Activated CD4-positive, alpha-beta T cell treated with anti-CD3 and anti-CD28 coated beads, Interleukin-2, amount 50 U/mL, for 24 hours (primary cell): ENCODE data around the gene SPACA9.
A peak's percentile ranks its signal among the peaks of the same experiment; 100 is the strongest.

Source experiments
- DNase-seq, 2 donors: peaks; one replicate each; pipeline ENCODE4 v3.0.0-alpha.2; 2020; ENCODE audit warnings: low read depth in 1 of 2, low spot score in 1 of 2

The SPACA9 gene

GRCh38 chr9:132862533-132862932 is 16.2 kb upstream of the SPACA9 start:
- no peak for DNase-seq

GRCh38 chr9:132863096-132863495 is 15.6 kb upstream of the SPACA9 start:
- no peak for DNase-seq

DNA sequence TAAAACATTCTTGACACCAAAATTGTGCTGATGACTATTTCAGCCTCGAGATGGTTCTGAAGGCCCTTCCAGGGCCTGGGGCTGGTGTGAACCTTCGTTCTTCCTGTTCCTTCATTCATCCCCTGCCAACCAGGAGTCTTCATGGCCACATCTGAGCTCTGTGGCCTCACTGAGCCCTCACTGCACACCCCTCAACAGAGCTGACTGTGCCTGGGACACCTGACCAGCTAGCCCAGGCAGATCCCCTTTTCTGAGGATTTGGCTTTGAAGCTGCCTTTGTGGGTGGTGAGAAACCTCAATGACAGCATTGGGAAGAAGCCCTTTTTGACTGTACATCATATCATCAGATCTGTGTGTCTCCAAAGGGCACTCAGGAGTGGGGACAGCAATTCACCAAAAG is 14.4 kb upstream of the SPACA9 start:
- no peak for DNase-seq

DNA sequence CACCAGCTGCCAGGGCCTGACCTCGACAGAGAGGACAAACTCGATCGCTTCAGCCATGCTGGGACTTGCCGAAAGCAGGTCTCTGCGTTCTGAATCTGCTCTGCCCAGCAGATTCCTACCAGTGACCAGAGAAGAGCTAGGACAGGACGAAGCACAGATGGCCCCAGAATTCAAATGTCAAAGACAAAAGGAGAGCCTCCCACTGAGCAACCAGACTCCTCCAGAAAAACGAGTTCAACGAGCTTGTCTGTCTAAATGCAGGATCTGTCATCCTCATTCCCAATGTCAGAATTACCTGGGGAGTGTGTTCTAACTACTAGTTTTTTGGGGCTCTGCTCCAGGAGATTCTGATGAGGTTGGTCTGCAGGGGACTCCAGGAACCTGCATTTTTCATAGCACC is 14.0 kb upstream of the SPACA9 start:
- DNase-seq = no peak

DNA sequence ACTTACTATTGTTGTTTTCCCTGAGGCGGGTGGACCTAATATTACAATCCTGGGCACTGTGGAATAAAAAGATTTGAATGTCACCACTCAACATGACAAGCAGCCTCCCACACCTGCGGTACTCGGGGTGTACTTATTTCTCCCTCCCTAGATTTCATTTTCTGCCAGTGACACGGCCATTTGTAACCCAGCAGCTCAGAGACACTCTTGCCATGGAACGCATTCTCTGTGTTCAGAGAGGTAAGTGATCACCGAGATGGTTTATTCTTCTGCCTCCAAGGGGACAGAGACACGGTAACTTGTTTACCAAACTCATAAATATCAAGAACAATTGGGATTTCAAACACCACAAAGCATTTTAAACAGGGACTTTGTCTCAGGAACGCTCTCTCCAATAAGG is 11.8 kb upstream of the SPACA9 start:
- no peak for DNase-seq

DNA sequence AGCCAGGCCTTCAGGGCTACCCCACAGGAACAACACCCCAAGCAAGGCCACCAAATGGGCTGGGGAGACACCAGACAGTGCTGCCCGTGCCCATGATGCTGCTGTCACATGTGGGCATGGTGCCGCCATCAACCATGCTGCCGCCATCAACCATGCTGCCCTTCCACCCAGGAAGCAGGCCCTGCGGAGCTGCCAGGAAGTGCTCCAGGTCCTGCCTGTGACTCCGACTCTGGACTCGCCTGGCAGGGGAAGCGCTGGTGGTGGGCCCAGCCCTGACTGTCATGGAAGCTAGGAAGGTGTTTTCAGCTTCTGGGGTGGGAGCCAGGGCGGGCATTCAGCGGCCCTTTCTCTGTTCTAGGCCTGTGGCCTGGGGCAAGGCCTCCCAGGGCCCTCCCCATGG is 9.4 kb upstream of the SPACA9 start:
- no peak for DNase-seq

DNA sequence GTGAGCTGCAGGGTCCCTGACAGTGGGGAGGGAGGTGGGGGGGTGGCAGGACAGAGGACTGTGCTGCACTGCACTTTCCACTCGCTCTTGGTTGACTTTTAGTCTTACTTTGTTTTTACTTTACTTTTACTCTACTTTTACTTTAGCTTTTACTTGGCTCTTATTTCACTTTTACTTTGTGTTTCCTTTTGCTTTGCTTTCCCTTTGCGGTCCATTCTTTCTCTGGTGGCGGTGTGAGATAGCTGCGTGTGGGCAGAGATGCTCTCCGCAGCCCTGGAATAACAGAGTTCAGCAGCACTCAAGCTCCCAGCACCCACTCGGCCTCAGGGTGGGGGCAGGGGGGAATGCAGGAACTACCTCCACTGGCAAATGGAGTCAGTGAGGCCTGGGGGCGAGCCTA is 5.3 kb upstream of the SPACA9 start:
- DNase-seq = no peak

DNA sequence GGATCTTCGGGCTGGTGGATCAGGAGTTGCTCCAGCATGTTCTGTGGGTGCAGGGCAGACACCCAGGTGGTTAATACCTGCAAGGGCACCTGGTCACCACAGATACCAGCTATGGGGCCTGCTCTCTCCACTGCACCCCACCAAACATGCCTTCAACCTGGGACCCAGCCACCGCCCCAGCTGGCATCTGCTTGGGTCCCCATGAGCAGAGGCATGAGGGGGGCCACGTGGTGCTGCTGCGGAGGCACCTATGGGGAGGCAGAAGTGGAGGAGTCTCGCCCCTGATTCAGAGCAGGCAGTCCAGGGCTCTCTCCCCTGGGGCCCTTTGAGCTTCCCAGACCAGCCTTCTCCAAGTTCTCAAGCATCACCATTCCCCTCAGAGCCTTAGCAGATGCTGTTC is 3.5 kb upstream of the SPACA9 start:
- no peak for DNase-seq

DNA sequence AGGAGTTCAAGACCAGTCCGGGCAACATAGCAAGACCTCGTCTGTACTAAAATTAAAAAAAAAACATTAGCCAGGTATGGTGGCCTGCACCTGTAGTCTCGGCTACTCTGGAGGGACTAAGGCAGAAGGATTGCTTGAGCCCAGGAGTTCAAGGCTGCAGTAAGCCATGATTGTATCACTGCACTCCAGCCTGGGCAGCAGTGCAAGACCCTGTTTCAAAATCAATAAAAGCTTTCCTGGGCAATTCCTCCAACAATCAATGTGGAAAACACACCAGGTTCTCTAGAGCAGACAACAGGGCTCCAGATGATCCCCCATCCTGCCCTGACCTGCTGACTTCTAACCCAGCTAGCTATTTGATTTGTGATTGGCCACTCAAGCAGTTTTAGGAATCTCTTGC is 1.8 kb upstream of the SPACA9 start:
- no peak for DNase-seq

GRCh38 chr9:132877458-132877823 is 1.3 kb upstream of the SPACA9 start:
- no peak for DNase-seq

GRCh38 chr9:132877824-132878694 is 639 bp upstream of the SPACA9 start, which contains the start of gene AK8:
TSS of gene AK8 (minus strand) at chr9:132878284. CDS start at chr9:132878255, 29 bp downstream.
- DNase-seq = peak; percentile 60 to 69

GRCh38 chr9:132879457-132880323 is 992 bp downstream of the SPACA9 start:
- no peak for DNase-seq

DNA sequence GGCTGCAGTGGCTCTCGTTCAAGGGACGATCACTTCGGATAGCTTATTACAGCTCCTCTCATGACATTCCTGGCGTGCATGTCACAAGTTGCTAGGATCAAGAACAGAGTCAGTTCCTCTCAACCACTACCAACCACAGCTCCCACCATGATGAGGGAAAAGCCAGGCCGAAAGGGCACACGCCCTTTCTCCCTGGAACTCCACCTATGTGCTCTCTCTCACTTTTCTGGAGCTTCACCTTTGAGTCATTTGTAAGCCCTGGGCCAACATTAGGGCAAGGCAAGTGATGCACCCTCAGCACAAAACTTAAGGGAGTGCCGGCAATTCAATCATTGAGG is 1.6 kb downstream of the SPACA9 start:
- no peak for DNase-seq

- no peak for DNase-seq
These were observed 3.1 kb downstream of the SPACA9 start for GRCh38 chr9:132881826-132882225.

- DNase-seq = no peak
These were observed 3.9 kb downstream of the SPACA9 start for GRCh38 chr9:132882616-132883015.

- no peak for DNase-seq
These were observed 4.9 kb downstream of the SPACA9 start for GRCh38 chr9:132883349-132884294.

DNA sequence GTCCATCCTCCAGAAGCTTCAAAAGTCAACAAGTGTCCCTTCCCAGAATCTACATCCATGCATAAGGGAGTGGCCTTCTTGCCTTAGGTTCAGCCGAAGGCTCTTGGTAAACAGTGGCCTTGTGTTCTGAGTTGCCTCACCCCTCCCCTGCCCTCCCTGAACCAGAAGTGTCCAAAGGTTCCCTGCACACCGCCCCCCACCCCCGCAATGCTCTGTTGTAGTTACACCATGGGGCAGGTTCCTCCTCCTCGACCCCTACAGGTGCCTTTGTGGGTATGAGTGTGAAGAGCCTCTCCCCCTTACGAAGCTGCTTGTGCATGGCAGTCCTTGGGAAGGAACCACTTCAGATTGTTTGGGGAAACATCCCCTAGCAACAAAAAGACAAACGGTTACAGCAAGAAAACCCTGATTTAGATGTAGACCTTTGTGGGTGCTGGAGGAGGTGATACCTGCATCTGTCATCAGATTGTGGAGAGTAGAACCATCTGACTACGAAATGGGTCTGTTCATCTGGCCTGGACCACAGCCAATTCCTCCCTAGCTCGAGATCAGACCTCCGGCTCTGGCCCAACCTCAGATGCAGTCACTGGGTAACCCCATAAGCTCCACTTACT is 7.1 kb downstream of the SPACA9 start:
- no peak for DNase-seq

GRCh38 chr9:132886334-132886725 is 7.6 kb downstream of the SPACA9 start:
- no peak for DNase-seq

DNA sequence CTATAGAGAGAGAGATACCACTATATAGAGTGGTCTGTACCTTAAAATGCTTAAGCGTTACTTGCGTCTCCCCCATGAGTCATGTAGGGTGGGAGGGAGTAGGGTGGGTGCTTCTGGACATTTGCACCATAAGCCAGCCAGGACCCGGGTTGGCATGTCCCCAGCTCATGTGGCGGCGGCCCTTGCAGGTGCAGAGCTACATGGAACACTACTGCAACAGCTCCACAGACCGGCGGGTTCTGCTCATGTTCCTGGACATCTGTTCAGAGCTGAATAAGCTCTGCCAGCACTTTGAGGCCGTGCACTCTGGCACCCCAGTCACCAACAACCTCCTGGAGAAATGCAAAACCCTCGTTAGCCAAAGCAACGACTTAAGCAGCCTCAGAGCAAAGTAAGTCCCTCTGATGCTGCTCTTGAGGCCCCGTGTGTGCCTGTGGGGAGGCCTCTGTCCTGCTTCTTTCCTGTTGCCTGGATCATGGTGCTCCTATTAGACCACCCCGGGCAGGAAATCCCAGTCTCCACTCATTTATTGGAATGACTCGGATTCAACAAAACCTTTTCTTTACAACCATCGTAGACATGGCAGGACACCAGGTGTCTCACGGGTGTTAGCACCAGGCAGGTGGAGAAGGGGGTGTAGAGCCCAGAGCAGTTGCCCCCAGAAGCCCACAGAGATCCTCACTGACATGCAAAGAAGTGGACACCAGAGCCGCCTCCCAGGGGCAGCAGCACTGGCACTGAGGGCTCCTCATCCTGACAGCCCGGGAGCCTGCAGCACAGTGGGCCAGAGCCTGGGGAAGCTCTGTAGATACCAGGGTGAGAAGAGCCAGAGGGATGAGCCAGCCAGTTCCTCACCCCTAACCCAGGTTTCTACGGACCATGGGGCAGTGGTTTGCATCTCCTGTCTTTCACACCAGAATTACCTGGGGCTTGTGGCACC is 8.8 kb downstream of the SPACA9 start:
- no peak for DNase-seq

- DNase-seq = no peak
These were observed 9.5 kb downstream of the SPACA9 start for GRCh38 chr9:132888151-132888550.
